SHP77 treated with DMSO at 0.1 percent for 48 hours (cell line): ENCODE results near the gene TUBB8B.
"Not testable (repeated sequence)": the region's sequence is repeated elsewhere in the genome, so short reads cannot be mapped to it uniquely, and the experiment has no call there.

Experiments used
- DNase-seq: peaks from one replicate; lab custom pipeline; 2025; lab: John Stamatoyannopoulos, UW

Gene TUBB8B

DNA sequence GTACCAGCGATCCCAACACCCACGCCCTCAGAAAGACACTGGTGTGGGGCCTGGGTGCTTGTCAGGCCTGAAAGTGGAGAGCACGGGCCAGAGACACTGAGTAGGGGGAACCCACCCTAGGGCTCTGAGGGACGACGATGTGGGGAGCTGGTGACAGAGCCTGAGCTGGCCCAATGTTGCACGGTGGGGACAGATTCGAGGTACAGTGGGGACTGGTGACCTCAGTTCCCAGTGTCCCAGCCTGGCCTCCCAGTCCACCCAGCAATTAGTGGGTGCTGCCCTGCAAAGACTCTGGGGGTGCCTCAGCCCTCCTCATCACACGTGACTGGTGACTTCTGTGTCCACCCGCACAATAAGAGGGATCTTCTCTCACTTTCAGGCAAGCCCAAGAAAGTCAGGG, 36.6 kb downstream of the TUBB8B start:
- DNase-seq, result not testable (repeated sequence)

DNA sequence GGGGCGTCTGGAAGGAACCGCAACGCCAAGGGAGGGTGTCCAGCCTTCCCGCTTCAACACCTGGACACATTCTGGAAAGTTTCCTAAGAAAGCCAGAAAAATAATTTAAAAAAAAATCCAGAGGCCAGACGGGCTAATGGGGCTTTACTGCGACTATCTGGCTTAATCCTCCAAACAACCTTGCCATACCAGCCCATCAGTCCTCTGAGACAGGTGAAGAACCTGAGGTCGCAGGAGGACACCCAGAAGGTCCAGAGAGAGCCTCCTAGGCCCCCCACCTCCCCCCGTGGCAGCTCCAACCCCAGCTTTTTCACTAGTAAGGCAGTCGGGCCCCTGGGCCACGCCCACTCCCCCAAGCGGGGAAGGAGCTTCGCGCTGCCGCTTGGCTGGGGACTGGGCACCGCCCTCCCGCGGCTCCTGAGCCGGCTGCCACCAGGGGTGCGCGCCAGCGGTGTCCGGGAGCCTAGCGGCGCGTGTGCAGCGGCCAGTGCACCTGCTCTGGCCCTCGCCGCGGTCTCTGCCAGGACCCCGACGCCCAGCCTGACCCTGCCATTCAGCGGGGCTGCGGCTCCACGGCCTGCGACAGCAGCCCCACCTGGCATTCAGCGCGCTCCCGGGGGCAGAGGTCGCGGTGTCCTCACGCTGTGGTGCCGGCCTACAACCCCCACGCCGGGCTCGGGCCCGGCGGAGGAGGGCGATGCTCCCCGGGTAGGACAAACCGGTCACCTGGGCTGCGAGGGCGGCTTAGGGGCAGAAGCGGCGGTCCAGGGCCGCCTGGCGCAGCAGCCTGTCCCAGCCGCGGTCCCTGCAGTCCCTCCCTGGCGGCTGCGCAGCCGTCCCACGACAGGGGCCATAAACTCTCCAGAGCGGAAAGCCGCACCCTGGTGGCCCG, 37.8 kb downstream of the TUBB8B start:
- not testable (repeated sequence) for DNase-seq

DNA sequence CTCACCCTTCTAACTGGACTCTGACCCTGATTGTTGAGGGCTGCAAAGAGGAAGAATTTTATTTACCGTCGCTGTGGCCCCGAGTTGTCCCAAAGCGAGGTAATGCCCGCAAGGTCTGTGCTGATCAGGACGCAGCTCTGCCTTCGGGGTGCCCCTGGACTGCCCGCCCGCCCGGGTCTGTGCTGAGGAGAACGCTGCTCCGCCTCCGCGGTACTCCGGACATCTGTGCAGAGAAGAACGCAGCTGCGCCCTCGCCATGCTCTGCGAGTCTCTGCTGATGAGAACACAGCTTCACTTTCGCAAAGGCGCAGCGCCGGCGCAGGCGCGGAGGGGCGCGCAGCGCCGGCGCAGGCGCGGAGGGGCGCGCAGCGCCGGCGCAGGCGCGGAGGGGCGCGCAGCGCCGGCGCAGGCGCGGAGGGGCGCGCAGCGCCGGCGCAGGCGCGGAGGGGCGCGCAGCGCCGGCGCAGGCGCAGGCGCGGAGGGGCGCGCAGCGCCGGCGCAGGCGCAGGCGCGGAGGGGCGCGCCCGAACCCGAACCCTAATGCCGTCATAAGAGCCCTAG, 38.7 kb downstream of the TUBB8B start:
- not testable (repeated sequence) for DNase-seq

DNA sequence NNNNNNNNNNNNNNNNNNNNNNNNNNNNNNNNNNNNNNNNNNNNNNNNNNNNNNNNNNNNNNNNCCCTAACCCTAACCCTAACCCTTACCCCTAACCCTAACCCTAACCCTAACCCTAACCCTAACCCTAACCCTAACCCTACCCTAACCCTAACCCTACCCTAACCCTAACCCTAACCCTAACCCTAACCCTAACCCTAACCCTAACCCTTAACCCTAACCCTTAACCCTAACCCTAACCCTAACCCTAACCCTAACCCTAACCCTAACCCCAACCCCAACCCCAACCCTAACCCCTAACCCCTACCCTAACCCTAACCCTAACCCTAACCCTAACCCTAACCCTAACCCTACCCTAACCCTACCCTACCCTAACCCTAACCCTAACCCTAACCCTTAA, 39.5 kb downstream of the TUBB8B start:
- not testable (repeated sequence) for DNase-seq
